ENCODE data around the gene HRH2. TPM values are rescaled to one million over a fixed set of nuclear protein-coding genes. Genes with fewer than 3 reads are reported as not detected.

Gene HRH2
- total RNA-seq, 1 donor from 2014 or later = 1.7 TPM

- Mint-ChIP-seq H3K9me3 (no peaks in the 10 kb centered on the region), H3K4me1 (peaks cover 5% of the 10 kb centered on the region), H3K4me3 (no peak overlapping the region), H3K27me3 (ENCODE audit: low read depth) (peaks cover 23% of the 10 kb centered on the region), H3K27ac (ENCODE audit: unreplicated experiment) (no peak overlapping the region), H3K36me3 (ENCODE audit: low read depth) (no peaks in the 10 kb centered on the region)
- no peak for DNase-seq (ENCODE audit: low read depth, low spot score)
- no peak for TF ChIP-seq CTCF (conservative IDR thresholded peaks at IDR 0.05)
Measured at GRCh38 chr5:175670372-175670771, 12.5 kb downstream of the HRH2 start.

- H3K36me3 Mint-ChIP-seq (ENCODE audit: low read depth) = no peaks in the 10 kb centered on the region
- H3K9me3 Mint-ChIP-seq = no peaks in the 10 kb centered on the region
- peaks cover 26% of the 10 kb centered on the region for H3K27me3 Mint-ChIP-seq (ENCODE audit: low read depth)
- H3K27ac Mint-ChIP-seq (ENCODE audit: unreplicated experiment) = peak overlapping the region; percentile 68
- TF ChIP-seq CTCF (conservative IDR thresholded peaks at IDR 0.05) = no peak
- no peak overlapping the region for H3K4me3 Mint-ChIP-seq
- H3K4me1 Mint-ChIP-seq = peaks cover 5% of the 10 kb centered on the region
- DNase-seq (ENCODE audit: low read depth, low spot score) = no peak
Measured at GRCh38 chr5:175671013-175671412, 13.1 kb downstream of the HRH2 start.

GRCh38 chr5:175672976-175673648 lies 15.2 kb downstream of the HRH2 start:
- H3K9me3 Mint-ChIP-seq = no peaks in the 10 kb centered on the region
- peaks cover 34% of the 10 kb centered on the region for H3K27me3 Mint-ChIP-seq (ENCODE audit: low read depth)
- H3K27ac Mint-ChIP-seq (ENCODE audit: unreplicated experiment) = no peak overlapping the region
- TF ChIP-seq CTCF (conservative IDR thresholded peaks at IDR 0.05) = no peak
- no peak for DNase-seq (ENCODE audit: low read depth, low spot score)
- H3K4me3 Mint-ChIP-seq = no peak overlapping the region
- peaks cover 5% of the 10 kb centered on the region for H3K4me1 Mint-ChIP-seq
- H3K36me3 Mint-ChIP-seq (ENCODE audit: low read depth) = no peaks in the 10 kb centered on the region

- Mint-ChIP-seq H3K36me3 (ENCODE audit: low read depth) (no peaks in the 10 kb centered on the region), H3K4me3 (no peak overlapping the region), H3K27ac (ENCODE audit: unreplicated experiment) (no peak overlapping the region), H3K27me3 (ENCODE audit: low read depth) (peaks cover 44% of the 10 kb centered on the region), H3K4me1 (no peaks in the 10 kb centered on the region), H3K9me3 (no peaks in the 10 kb centered on the region)
- no peak for TF ChIP-seq CTCF (conservative IDR thresholded peaks at IDR 0.05)
- no peak for DNase-seq (ENCODE audit: low read depth, low spot score)
Measured at GRCh38 chr5:175674731-175675346, 17.0 kb downstream of the HRH2 start.

- no peak overlapping the region for H3K4me3 Mint-ChIP-seq
- TF ChIP-seq CTCF (conservative IDR thresholded peaks at IDR 0.05) = no peak
- DNase-seq (ENCODE audit: low read depth, low spot score) = no peak
- H3K4me1 Mint-ChIP-seq = no peaks in the 10 kb centered on the region
- H3K27me3 Mint-ChIP-seq (ENCODE audit: low read depth) = peaks cover 49% of the 10 kb centered on the region
- H3K9me3 Mint-ChIP-seq = no peaks in the 10 kb centered on the region
- no peak overlapping the region for H3K27ac Mint-ChIP-seq (ENCODE audit: unreplicated experiment)
- H3K36me3 Mint-ChIP-seq (ENCODE audit: low read depth) = no peaks in the 10 kb centered on the region
Measured at GRCh38 chr5:175675873-175676272, 18.0 kb downstream of the HRH2 start.

All from neural crest cell (in vitro differentiated cells).